GM19372 (cell line): Measurements from ENCODE around the gene LY6G6C.

Source experiments
- ATAC-seq: cut with Tn5 transposase; IDR thresholded peaks from one replicate; pipeline ENCODE4 v1.9.1; 2021; ENCODE audit warnings: mild to moderate bottlenecking, low read depth, moderate library complexity; ENCODE audit not compliant: unreplicated experiment

LY6G6C gene

GRCh38 chr6:31742894-31743293 lies 21.3 kb upstream of the LY6G6C start:
- ATAC-seq: no peak

- no peak for ATAC-seq
Measured at GRCh38 chr6:31741815-31742214, 20.3 kb upstream of the LY6G6C start.

GRCh38 chr6:31740397-31741223 lies 19.1 kb upstream of the LY6G6C start:
- no peak for ATAC-seq

- peak; percentile 77 for ATAC-seq
Measured at GRCh38 chr6:31739639-31740396, 18.3 kb upstream of the LY6G6C start, which contains the start of gene MSH5. Gene MSH5, plus strand, starts transcription at chr6:31740005. Its CDS starts 462 bp downstream, at chr6:31740467.

- no peak for ATAC-seq
Measured at GRCh38 chr6:31737991-31738979, 16.7 kb upstream of the LY6G6C start.

- no peak for ATAC-seq
Measured at GRCh38 chr6:31737315-31737990, 15.9 kb upstream of the LY6G6C start.

- no peak for ATAC-seq
Measured at GRCh38 chr6:31736768-31737314, 15.3 kb upstream of the LY6G6C start.

- ATAC-seq: no peak
Measured at GRCh38 chr6:31736021-31736767, 14.6 kb upstream of the LY6G6C start, which contains the start of gene CLIC1. Gene CLIC1, minus strand, starts transcription at chr6:31736530. Its CDS starts 230 bp downstream, at chr6:31736300.

- ATAC-seq: no peak
Measured at GRCh38 chr6:31734821-31735406, 13.4 kb upstream of the LY6G6C start.

- no peak for ATAC-seq
Measured at GRCh38 chr6:31734247-31734820, 12.8 kb upstream of the LY6G6C start.

- ATAC-seq: no peak
Measured at GRCh38 chr6:31733734-31734133, 12.2 kb upstream of the LY6G6C start.

GRCh38 chr6:31732029-31732428 lies 10.5 kb upstream of the LY6G6C start:
- no peak for ATAC-seq

- ATAC-seq: no peak
Measured at GRCh38 chr6:31730631-31731086, 9.1 kb upstream of the LY6G6C start.

- peak; percentile 24 for ATAC-seq
Measured at GRCh38 chr6:31729979-31730630, 8.6 kb upstream of the LY6G6C start.

GRCh38 chr6:31729515-31729978 lies 8.0 kb upstream of the LY6G6C start:
- peak; percentile 46 for ATAC-seq

- peak; percentile 11 for ATAC-seq
Measured at GRCh38 chr6:31728767-31729514, 7.4 kb upstream of the LY6G6C start, which contains the start of gene DDAH2. Gene DDAH2, minus strand, starts transcription at chr6:31729299. Its CDS starts 138 bp downstream, at chr6:31729161.
